ENCODE results near the gene GRK5.

The GRK5 gene

GRCh38 chr10:119409906-119410305 lies 202.5 kb downstream of the GRK5 start:
- no peak for DNase-seq

GRCh38 chr10:119410361-119411116 lies 203.2 kb downstream of the GRK5 start:
- no peak for DNase-seq

- no peak for DNase-seq
These were observed 205.1 kb downstream of the GRK5 start for GRCh38 chr10:119412244-119413092.

- no peak for DNase-seq
These were observed 205.7 kb downstream of the GRK5 start for GRCh38 chr10:119413093-119413453.

DNA sequence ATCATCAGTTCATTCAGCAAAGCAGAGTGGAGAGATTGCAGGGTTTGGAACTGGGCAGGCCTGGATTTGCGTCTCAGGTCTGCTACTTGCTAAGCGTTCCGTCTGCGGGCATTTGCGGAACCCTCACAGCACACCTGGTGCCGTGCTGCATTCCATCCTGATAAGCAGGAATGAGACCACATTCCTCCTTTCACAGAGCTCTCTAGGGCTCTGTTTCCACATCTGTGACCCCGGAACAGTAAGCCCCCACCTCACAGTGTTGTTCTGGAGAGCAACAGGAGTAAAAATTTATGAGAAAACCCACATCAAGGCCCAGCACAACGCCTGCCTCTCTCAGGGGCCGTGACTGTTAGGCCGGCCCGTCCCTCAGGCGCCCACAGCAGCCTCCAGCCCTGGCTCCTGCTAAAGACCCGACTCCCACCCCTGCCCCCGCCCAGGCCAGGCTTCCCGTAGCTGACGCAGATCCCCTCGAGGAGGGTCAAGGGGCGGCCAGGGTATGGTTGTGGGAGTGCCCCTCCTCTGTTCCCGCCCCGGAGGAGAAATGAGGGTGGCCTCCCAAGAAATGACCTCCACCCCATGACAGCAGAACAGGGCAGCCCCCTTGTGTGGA lies 206.2 kb downstream of the GRK5 start:
- no peak for DNase-seq

DNA sequence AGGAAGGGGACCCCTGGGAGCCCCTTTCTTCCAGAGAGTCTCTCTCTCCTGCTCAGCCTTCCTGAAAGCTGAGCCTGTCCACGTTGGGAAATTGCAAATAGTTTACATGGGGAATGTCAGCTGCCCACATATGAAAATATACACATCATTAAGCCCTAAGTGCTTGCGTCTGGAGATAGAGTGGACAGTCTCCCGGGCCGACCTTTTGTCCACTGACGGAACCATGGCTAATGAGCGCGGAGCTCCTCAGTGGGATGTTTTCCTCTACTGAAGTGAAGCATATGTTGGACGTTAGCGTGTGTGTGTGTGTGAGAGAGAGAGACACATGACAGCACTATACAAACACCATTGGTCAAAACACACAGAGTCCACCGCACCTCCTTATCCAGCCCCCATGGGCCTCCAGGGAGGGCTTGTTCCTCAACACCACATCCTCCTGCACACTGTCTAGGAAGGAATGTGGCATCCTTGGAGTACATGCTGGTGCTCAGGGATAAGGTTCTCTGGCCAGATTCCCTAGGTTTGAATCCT lies 206.8 kb downstream of the GRK5 start:
- DNase-seq: no peak

- no peak for DNase-seq
These were observed 207.8 kb downstream of the GRK5 start for GRCh38 chr10:119415121-119415520.

DNA sequence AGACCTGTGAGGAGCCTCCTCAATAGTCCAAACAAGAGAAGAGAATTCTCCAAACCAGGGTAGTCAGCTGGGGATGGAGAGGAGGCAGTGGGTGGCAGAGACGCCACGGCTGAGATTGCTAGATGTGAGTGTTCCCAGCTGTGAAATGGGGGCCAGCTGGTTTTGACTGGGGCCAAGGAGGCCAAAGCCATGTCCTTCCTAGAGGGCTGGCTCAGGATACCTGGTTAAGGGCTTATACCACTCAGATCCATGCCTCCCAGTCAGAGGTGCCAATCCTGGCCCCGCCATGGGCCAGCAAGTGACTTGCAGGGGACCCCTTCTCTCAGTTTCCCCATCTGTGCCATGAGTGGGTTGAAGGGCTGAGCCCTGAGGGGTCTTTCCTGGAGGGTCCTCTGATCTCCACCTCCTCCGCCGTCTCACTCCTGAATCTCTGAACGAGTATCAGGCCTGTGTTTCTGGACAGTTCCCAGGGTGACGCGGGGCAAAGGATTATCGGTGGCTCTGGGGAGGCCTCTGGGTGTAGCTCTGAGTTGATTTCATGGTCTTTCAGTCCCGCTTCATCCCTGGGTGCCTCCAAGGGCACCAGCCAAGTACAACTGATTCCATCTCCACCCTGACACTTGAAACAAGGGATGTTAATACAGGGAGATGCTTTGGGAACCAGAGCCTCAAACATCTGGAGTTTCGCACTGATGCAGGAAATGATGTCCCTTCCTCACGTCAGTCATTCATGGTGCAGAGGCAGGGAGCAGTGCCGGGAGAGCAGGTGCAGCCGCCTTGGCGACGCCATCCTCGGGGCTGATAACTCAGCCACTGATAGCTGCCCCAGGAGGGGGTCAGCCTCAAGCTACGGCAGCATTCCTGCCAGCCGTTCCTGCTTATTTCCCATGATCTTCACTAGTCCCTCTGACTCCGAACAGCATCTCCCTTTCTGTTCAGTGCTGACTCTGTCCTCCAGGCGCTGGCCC lies 208.4 kb downstream of the GRK5 start:
- DNase-seq: no peak

- no peak for DNase-seq
These were observed 209.5 kb downstream of the GRK5 start for GRCh38 chr10:119416855-119417254.

- DNase-seq: no peak
These were observed 210.5 kb downstream of the GRK5 start for GRCh38 chr10:119417852-119418251.

DNA sequence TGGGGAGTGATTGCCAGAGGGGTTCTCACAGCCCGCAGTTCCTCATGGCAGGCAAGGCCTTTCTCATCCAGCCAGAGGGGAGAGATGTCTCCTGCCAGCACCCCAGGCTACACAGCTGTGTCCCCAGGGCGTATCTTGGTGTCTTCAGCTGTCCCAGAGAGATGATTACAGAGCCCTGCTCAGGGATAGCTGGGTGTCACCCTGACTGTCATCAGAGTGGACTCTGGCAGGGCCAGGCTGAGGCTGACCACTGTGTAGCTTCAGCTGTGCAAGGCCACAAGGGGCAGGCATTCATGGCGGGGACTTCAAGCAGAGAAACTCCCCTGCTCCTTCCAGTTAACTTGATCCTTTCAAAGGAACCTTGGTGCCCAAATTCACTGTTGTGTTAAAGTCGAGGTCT lies 211.0 kb downstream of the GRK5 start:
- DNase-seq: no peak

DNA sequence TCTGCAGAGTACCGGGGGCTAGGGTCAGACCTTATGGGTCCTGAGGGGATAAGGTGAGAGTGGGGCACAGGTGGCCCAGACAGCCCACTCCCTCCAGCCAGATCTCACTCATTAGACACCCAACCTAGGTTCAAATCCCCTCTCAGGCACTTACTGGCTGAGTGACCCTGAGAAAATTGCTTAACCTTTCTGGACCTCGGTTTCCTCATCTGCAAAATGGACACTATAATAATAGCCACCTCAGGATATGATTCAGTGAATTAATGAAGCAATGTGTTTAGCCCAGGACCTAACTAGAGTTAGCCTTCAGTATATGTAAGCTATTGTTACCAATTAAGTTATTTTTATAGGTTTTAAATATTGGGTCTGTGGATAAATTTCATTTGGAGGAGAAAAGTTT lies 212.6 kb downstream of the GRK5 start:
- DNase-seq: no peak

DNA sequence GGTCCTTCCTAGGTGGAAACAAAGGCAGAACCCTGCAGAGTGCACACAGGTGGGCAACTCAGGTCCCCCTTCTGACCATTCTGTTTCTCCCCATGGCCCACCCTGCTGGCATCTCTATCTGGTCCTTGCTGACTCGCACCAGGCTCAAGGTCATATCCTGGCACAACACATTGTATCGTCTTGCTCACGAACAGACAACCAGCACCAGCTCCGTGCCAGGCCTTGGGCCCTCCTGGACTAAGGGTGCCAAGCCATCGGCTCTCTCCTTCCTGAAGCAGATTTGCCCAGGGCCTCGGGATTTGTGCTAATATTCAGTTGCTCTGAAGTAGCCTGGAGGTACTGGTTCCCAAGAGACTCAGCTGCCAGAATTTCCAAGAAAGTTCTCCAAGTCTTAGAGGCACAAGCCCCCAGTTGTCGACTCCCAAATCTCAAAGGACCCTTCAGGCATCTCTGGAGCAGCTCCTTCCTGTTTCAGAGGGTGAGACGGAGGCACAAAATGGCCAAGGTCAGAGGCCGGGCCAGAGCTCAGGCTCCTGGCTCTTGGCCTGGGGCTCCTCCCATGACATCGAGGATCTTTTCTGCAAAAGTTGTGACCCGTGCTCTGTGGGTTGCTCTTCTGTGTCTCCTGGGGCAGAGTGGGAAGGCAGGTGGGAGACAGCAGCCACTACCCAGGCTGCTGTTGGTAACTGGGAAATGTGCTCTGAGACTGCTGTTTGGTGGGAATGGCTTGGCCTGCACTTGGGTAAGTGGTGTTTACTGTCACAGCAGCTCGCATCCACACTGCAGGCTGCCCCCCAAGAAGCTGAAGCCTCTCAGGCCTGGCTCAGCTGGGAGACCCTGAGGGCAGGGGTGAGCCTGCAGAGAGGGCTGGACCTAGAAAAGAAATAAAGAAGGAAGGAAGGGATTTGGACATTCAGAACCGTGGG lies 213.8 kb downstream of the GRK5 start:
- no peak for DNase-seq

DNA sequence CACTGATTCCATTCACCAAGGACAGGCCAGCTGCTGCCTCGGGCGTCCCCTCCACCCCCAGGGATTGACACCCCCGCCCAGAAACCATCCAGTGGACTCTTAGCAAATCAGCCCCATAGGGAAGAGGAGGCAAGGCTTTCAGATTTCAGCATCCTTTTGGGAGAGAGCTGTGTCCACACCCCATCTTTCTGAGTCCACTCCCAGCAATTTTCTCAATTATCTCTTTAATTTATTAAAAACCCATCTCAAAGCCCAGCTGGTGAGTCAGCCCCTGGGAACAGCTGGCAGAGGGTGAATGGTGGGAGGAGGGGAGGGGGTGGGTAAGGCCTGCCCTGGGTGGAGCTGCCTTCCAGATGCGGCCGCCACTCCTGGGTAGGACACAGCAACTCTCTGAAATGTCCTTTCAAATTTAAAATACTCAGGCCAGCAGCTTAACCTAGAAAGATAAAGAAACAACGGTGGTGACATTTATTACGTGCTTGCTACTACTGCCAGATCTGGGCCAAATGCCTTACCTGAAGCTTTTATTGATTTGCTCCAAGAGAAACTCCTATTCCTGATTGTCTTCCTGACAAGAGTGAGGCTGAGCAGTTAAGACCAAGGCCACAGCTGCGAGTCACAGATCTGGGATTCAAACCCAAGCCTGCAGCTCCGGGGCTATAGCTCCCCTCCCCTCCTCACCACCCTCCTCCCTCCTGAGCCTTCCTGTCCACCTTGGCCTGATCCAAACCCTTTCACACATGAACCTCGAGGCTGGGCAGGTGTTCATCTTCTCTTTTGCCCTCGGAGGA lies 214.7 kb downstream of the GRK5 start:
- DNase-seq: no peak

DNA sequence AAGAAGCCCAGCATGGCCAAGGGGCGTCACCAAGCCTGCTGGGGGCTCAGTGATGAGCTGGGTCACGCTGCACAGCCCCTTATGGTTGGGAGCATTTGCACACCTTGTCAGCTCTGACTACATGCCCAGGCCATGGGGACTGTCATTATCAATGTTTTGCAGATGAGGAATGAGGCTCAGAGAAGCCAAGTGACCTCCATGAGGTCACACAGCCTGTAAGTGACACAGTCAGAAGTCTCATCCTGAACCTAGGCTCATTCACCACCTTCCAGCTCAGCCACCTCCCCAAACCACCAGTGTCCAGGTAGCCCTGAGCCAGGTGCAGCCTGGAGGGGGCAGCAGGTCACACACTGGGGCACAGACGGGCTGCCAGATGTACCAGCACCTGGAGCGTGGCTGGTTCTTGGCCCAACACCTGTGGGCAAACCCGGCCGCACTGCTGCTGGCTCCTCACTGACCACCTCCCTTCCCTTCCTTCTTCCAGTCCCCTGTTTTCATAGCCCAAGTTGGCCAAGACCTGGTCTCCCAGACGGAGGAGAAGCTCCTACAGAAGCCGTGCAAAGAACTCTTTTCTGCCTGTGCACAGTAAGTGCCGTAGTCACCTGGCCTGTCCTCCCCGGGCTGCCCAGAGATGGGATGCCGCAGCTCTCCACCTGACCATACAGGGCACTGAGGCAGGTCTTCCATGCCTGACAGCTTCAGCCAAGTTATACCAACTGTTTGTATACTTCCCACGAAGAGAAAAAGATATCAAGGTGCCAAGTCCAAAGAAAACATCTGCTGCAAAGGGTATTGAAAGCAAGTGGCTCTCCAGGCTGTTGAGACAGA lies 215.5 kb downstream of the GRK5 start:
- no peak for DNase-seq

- no peak for DNase-seq
These were observed 216.3 kb downstream of the GRK5 start for GRCh38 chr10:119423510-119424257.

DNA sequence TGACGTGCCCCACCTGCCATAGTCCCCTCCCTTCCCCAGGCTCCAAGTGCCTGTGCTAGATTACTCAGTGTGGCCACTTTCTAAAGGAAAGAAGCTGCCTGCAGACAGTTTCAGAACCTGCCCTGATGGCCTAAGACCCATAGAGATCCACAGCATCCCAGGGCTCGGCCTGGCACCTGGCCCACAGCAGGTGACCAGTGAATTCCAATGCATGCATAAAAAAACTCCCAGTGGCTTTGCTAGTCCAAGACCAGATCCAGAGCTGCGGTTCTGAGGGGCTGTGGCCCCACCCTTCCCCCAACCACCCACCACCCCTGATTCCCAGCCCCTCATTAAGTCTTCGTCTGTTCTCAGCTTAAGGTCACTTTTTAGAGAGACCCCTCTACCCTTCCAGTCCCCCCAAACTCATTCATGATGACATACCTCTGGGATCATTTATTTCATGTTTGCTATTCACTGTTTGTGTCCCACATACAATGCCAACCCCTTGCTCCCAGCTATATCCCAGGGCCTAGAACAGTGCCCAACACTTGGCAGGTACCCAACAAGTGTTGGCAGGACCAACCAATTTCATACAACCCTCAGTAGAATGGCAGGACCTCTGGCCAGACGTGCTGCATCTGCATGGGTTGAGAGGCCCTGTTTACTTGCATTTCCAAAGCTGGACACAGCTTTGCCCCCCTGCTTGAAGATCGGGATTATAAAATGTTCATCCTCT lies 217.0 kb downstream of the GRK5 start:
- DNase-seq: no peak
